Measurements from ENCODE around the gene HAGHL. TPM values are rescaled to one million over a fixed set of nuclear protein-coding genes. Genes with fewer than 3 reads are reported as not detected.

HAGHL gene
- total RNA-seq, 1 donor, result 10.6 TPM

- peak overlapping the region; percentile 76 for H3K4me3 ChIP-seq (ENCODE audit: low read depth, low read length)
- DNase-seq (ENCODE audit: low read depth), result no peak
- peak; percentile 32 for TF ChIP-seq CTCF (IDR thresholded peaks at IDR 0.05; ENCODE audit: insufficient read depth, low read length)
Measured at GRCh38 chr16:719815-720446, 7.0 kb upstream of the HAGHL start.

GRCh38 chr16:720447-720989 lies 6.4 kb upstream of the HAGHL start:
- peak; percentile 34 for TF ChIP-seq CTCF (IDR thresholded peaks at IDR 0.05; ENCODE audit: insufficient read depth, low read length)
- DNase-seq (ENCODE audit: low read depth), result peak; percentile 62
- H3K4me3 ChIP-seq (ENCODE audit: low read depth, low read length), result peak overlapping the region; percentile 76

GRCh38 chr16:720990-721764 lies 5.7 kb upstream of the HAGHL start, which contains the start of gene ANTKMT:
TSS of gene ANTKMT (plus strand) at chr16:721146. CDS start at chr16:721275, 129 bp downstream.
- TF ChIP-seq CTCF (IDR thresholded peaks at IDR 0.05; ENCODE audit: insufficient read depth, low read length), result no peak
- peak within 1 kb of the TSS; percentile 76 for H3K4me3 ChIP-seq (ENCODE audit: low read depth, low read length)
- DNase-seq (ENCODE audit: low read depth), result peak; percentile 65

GRCh38 chr16:721765-722540 lies 5.0 kb upstream of the HAGHL start:
- peak overlapping the region; percentile 76 for H3K4me3 ChIP-seq (ENCODE audit: low read depth, low read length)
- DNase-seq (ENCODE audit: low read depth), result no peak

GRCh38 chr16:722835-723633 lies 3.9 kb upstream of the HAGHL start:
- TF ChIP-seq CTCF (IDR thresholded peaks at IDR 0.05; ENCODE audit: insufficient read depth, low read length), result no peak
- no peak for DNase-seq (ENCODE audit: low read depth)
- no peak overlapping the region for H3K4me3 ChIP-seq (ENCODE audit: low read depth, low read length)

More at GRCh38 chr16:721765-722540, 5.0 kb upstream of the HAGHL start:
- TF ChIP-seq CTCF (IDR thresholded peaks at IDR 0.05; ENCODE audit: insufficient read depth, low read length), result no peak

- no peak overlapping the region for H3K4me3 ChIP-seq (ENCODE audit: low read depth, low read length)
- TF ChIP-seq CTCF (IDR thresholded peaks at IDR 0.05; ENCODE audit: insufficient read depth, low read length), result no peak
- no peak for DNase-seq (ENCODE audit: low read depth)
Measured at GRCh38 chr16:723695-724094, 3.2 kb upstream of the HAGHL start.

Measured in fibroblast of the aortic adventitia (primary cell).